COR-L47 (cell line): ENCODE measurements around the gene ABI3.
"Not testable (repeated sequence)": the region's sequence is repeated elsewhere in the genome, so short reads cannot be mapped to it uniquely, and the experiment has no call there.

Source experiments
- DNase-seq: peaks from one replicate; lab custom pipeline; 2025; lab: John Stamatoyannopoulos, UW

The ABI3 gene, protein sequence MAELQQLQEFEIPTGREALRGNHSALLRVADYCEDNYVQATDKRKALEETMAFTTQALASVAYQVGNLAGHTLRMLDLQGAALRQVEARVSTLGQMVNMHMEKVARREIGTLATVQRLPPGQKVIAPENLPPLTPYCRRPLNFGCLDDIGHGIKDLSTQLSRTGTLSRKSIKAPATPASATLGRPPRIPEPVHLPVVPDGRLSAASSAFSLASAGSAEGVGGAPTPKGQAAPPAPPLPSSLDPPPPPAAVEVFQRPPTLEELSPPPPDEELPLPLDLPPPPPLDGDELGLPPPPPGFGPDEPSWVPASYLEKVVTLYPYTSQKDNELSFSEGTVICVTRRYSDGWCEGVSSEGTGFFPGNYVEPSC

DNA sequence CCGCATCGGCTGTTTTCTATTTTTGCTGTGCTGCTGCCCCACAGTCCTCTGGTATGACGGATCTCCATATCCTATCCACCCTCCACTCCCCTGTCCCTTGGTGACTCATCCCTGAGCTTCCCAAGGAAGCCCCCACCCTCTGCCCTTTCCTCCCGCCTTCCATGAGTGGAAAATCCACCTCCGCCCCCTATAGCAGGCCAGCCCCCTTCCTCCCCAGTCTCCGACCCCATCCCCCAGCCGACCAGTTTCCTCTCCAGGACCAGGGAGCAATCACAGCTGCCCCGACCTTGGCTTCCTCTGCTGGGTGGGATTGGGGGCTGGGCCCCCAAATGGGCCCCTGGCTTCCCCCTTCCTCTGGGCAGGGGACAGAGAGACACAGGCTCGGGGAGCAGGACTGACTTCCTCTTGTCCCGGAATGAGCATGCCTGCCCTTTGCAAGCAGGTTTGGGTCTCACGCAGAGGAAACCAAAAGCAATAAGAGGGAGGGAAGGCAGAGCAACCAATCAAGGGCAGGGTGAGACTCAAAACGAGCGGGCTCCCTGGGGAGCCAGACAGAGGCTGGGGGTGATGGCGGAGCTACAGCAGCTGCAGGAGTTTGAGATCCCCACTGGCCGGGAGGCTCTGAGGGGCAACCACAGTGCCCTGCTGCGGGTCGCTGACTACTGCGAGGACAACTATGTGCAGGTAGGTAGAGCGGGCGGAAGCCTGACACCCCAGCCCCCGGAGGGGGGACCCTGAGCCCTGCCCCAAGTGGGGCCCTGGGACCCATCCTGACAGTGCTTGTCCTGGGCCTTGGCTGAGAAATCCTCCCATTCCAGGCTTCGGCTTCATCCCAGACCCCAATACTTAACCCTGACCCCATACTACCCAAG is at the start of gene ABI3, which contains the start of gene GNGT2:
Gene ABI3, plus strand, starts transcription at position 550 of the 872 bp plus-strand sequence. Its CDS starts 18 bp downstream, at position 568.
Gene GNGT2, minus strand, starts transcription at position 417 of the 872 bp plus-strand sequence. CDS start 3,152 bp downstream, outside the sequence.
- no peak for DNase-seq

DNA sequence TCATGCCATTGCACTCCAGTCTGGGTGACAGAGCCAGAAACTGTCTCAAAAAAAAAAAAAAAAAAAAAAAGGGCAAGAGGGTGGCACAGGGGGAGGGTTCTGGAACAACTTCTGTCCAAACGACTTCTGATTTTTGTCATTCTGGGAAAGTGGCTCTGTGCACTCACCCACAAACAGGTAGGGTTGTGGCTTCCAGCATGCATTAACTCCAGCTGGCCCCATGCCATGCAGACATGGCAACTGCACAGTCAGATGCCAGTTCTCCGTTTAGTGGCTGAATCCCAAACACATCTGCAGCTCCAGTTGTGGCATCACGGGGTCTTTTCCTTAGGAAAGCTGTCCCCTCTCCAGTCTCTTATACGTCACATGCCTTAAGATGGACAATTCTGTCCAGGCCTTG is 47.6 kb upstream of the ABI3 start:
- no peak for DNase-seq

DNA sequence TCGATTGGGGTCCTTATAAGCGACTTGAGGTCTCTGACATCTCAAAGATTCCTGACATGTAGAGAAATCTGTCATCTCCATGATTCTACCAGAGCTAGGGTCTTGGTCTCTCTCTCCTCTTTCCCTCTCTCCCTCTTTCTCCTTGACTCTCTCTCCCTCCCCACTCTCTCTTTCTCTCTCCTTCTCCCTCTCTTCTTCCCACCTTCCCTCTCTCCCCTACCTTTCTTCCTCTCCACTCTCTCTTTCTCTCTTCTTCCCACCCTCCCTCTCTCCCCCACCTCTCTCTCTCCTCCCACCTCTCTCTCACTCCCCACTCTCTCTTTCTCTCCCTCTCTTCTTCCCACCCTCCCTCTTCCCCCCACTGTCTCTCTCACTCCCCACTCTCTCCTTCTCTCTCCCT is 45.4 kb upstream of the ABI3 start:
- DNase-seq = no peak

DNA sequence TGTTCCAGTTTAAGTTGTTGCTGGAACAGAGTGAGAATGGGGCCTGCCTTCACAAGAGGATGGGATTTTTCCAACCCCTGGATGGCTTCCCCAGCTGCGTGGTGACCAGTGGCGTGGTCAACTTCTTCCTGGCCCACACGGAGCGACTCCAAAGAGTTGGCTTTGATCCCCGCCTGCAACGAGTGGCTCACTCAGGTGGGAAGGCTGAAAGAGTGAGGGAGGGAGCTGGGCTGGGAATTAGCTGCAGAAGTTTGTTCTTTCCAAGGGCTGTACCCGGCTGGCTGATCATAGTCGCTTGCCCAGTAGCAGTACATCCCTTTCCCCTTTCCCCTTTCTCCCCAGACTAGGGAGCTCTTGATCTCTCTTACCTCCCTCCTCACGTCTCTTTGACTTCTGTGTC is 41.8 kb upstream of the ABI3 start:
- no peak for DNase-seq

DNA sequence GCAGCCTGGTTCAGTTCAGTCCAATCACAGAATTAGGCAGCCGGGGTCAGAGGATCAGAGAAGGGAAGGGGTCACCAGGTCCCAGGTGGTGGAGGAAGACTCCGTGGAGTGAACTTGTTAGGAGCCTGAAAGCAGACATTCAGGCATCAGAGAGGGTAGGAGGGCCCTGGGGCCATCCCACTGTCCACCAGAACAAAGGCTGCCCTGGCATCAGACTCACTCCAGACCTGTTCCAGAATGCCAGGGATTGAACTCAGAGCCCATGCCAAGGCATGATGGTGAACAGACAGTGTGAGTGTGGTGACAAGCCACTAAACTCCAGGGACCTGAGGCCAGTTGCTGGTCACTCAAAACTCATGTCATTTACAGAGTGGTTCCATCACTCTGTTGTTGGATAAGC is 40.3 kb upstream of the ABI3 start:
- no peak for DNase-seq

DNA sequence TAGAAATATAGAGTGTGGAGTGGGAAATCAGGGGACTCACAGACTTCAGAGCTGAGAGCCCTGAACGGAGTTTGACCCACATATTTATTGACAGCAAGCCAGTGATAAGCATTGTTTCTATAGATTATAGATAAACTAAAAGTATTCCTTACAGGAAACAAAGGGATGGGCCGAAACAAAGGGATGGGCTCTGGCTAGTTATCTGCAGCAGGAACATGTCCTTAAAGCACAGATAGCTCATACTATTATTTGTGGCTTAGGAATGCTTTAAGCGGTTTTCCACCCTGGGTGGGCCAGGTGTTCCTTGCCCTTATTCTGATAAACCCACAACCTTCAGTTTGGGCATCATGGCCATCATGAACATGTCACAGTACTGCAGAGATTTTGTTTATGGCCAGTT is 39.8 kb upstream of the ABI3 start:
- not testable (repeated sequence) for DNase-seq

DNA sequence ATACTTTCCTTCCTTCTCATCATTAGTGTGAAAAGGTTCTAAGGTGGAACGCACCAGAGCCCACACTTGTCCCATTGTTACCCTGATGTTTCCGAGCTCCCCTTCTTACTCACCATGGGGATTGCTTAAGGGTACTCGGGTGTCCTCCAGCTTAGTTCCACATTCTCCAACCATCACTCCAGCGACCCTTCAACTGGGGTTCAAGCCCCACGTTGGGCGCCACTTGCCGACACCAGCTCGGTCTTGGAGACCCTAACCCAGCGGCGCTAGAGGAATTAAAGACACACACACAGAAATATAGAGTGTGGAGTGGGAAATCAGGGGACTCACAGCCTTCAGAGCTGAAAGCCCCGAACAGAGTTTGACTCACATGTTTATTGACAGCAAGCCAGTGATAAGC is 34.5 kb upstream of the ABI3 start:
- DNase-seq = not testable (repeated sequence)

DNA sequence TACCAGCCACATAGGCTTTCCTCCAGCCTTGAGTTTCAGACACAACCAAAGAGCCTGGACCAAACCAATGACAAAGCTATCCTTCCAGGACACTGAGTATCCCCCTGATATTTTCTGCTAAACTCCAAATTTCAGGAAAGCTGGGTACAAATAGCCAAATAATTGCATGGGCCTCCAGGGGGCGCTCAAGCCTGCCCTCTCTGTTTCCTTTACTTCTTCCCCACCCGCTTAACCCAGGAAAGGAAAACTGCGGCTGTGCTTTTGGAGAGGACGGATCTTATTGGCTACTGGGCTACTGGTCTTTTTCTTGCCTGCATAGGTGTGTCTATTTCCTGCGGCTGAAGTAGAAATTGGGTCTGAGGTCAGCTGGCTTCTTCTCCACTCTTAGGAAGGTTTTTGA is 30.2 kb upstream of the ABI3 start:
- DNase-seq = peak; percentile 23

DNA sequence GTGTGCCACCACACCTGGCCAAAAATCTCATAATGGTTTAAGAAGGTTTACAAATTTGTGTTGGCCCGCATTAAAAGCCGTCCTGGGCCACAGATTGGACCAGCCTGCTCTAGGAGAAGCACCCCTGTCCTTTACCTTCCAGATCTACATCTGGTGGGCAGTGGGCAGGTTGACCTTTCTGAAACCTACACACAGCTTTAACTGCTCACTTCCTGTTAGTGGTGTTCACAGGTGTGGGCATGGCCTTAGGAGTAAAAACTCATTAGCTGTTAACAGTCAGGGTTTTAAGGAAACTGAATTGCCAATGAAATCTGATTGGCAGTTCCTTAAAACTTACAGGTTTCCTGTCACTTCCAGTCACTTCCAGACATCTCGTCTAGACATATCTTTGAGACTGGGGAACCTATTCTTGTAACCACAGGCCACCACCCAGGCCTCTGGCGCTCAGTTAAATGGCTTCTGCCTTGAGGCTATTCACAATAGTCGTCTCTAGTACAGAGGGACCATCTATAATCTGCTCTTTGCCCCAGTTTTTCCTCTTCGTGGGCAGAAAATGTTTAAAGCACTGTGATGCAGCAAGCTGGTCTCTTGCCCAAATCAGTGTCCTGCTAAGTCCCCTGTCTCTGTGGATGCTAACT is 29.4 kb upstream of the ABI3 start:
- no peak for DNase-seq

DNA sequence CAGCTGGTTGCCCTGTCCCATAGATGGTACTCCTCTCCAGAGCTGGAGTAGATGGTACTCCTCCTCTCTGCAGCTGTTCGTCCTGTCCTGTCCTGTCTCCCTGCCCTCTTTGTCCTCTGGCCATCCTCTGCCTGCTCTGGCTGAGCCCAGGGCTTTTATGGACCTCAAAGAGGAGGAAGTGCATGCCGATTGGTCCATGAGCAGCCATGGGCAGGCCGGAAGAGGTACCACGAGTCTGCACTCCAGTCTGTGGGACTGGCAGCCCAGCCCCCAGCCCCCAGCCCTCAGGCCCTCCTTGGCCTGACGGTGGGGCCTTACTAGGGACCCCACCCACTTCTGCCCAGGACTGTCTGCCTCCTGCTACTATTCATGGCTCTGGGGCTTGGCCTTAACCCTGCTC is 27.2 kb upstream of the ABI3 start:
- DNase-seq = no peak

DNA sequence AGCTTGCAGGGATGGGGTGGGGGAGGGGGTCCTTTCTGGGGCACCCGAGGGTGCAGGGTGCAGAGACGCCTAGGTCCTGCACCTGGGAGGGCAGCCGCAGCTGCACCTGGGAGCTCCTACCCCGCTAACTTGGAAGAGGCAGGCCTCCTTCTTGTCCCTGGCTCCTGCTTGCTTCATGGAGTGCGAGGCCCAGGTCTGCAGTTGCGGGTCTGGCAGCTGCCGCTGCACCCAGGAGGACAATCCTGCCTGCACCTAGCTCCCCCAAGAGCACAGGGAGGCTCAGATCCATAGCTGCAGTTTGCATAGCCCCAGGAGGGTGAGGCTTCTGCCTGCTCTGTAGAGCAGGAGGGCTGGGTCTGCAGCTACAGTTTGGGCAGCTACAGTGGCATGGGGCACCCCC is 26.7 kb upstream of the ABI3 start:
- no peak for DNase-seq

DNA sequence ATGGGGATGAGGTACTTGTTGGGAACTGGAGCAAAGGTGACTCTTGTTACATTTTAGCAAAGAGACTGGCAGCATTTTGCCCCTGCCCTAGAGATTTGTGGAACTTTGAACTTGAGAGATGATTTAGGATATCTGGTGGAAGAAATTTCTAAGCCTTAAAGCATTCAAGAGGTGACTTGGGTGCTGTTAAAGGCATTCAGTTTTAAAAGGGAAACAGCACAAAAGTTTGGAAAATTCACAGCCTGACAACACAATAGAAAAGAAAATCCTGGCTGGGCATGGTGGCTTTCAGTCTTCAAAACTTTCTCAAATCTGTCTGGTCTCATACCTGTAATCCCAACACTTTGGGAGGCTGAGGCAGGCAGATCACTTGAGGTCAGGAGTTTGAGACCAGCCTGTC is 26.0 kb upstream of the ABI3 start:
- DNase-seq = not testable (repeated sequence)

DNA sequence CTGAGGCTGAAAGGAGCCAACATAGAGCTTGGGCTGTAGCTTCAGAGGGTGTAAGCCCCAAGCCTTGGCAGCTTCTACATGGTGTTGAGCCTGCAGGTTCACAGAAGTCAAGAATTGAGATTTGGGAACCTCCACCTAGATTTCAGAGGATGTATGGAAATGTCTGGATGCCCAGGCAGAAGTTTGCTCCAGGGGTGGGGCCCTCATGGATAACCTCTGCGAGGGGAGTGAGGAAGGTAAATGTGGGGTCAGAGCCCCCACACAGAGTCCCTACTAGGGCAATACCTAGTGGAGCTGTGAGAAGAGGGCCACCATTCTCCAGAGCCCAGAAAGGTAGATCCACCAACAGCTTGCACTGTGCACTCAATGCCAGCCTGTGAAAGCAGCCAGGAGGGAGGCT is 25.1 kb upstream of the ABI3 start:
- not testable (repeated sequence) for DNase-seq

DNA sequence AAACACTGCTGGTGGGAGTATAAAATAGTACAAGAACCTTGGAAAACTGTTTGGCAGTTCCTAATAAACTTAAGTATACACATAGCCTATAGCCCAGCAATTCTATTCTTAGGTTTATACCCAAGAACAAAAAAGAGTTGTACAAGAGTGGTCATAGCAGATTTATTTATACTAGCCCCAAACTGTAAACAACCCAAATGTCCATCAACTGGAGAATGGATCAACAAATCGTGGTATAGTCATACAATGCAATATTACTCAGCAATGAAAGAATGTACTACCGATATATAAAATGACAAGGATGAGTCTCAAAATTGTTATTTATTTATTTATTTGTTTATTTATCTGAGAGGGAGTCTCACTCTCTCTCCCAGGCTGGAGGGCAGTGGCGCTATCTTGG is 23.2 kb upstream of the ABI3 start:
- no peak for DNase-seq

DNA sequence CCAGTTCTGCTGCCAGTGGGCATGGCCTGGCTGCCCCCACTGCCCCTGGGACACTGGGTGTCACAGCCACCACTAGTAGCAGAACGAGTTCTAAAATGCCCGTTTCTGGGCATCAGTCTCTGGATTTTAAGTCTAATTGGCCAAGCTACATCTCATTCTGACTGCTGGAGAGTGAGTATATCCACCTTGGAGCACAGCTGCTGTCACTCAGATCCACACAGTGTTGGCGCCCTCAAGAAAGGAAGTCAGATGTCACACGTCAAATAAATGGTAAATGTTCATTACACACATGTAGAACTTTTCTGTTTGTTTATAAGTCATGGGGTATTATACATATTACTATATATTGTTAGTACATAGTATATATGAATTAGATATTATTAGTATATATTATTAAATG is 19.6 kb upstream of the ABI3 start:
- DNase-seq = no peak

DNA sequence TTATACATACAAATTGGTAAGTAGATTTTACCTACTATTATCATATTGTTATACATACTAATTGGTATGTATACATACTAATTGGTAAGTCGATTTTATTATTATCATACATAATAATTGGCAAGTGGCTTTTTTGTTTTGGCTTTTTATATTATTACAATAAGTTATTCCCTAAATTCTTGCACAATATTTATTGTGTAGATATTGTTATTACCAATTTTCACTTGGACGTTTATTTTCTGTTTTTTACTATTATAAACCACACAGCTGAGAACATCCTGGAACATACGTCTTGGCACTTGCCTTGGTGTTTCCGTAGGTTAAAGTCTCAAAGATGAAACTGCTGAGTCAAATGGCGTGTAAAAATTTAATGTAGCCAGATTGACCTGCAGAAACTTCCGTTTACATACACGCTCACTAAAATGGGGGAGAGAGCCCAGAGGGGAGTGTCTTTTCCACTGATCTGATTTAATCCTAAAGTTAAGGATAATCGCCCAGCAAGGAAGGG is 19.0 kb upstream of the ABI3 start:
- DNase-seq = no peak

DNA sequence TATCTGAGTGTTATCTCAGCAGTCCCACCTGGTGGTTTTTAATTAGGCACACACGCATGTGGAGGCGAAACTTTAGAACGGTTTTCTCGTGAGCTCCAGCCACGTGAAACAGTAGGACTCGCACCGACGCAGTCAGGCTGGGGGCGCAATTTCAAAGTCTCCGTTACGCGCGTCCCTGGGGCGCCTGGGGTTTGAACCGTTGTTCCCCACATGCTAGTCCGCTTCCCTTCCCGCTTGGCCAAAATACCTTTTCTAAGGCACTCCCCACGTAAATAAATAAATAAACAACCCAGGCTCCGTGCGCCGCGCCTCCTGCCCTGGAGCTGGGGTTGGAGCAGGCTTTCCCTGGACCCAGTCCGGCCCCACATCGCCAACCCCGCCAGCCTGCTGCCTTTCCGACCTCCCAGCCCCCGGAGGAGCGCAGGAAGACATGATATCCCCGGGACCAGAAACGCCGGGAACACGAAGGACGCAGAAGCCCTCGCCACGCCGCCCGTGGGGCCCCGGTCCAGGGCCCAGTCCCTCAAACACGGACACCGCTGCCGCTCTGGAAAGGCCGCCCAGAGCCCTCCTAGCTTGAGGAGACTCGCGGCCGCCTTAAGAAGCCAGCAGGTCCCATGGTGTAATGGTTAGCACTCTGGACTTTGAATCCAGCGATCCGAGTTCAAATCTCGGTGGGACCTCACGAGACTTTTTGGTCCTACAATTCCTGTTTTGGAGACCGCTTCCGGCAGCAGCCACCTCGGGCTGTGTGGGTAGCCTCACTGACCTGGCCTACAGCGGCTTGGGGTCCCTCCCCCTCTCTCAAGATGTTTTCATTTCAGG is 18.4 kb upstream of the ABI3 start:
- DNase-seq = peak; percentile 71

DNA sequence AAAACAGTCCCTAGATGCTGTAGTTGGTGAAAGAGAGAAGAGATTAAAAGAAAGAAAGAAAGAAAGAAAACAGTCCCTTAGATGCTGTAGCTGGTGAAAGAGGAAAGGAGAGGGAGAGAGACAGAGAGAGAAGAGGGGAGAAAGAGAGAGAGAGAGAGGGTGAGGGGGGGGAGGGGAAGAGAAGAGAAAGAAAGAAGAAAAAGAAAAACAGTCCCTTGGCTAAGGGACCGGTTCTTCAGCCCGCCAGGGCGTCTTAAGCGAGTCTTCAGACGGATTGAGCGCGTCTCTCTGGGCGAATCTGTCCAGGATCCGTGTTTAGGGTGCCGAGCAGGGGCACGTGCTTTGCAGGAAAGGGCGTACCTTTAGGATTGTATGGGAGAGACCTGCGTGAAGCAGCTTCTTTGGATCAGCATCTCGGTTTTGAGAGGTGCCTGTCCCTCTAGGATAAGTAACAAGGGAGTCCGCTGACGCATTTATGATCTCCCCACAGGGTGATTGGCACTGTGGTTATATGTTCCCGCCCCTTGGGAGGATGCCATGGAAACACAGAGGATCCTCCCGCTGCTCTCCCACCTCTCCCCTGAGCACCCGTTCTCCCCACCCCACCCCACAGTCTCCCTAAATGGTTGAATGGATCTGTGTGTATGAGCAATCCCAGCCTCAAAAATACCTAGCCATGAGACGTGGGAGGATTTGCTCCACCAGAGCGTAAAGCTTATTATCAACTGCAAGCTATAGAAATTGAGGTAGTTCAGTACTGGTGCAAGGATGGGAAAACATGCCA is 16.8 kb upstream of the ABI3 start:
- DNase-seq = peak; percentile 15

DNA sequence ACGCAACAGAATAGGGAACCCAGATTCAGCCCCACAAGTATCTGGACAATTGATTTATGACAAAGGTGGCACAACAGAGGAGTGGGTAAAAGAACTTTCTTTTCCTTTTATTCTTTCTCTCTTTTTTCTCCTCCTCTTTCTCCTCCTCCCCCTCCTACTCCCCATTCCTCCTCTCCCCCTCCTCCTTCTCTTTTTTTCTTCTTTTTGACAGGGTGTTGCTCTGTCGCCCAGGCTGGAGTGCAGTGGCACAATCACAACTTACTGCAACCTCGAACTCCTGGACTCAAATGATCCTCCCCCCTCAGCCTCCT is 16.3 kb upstream of the ABI3 start:
- DNase-seq = no peak

DNA sequence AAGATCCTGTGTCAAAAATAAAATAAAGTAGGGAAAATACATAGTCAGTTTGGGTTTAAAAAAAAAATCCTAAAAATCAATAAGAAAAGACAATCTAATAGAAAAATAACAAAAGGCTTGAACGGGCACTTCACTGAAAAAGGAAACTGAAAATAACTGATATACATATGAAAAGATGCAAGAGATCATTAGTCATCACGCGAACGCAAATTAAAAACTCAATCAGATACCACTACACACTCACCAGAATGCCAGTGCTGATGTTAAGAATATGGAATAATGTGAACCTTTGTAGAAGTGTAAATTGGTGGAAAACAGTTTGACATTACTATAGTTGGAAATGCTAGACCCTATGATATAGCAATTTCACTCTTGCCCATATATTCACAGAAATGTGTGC is 14.8 kb upstream of the ABI3 start:
- no peak for DNase-seq

DNA sequence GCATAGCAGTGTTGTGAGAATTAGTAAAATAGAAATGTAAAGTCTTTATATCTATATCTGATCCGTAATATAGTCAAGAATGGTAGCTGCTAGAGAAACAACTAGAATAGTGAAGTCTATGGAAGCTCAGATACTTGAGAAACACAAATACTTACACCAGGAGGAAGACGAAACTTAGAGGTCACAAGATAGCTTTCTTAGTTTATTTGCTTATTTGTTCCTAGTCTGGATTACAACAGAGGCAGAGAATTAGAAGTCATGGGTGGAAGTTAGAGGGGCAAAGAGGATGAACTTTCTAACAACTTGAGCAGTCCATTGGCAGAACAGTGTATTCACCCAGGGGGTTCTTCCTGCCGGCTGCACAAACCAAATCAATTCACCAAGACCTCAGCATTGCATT is 14.0 kb upstream of the ABI3 start:
- DNase-seq = no peak
